OCI-LY1 (cell line): ENCODE measurements around the gene PPARD.

Experiments
- H2AFZ ChIP-seq: fragments of 200-600 bp; sonication (generic), shearing (Covaris generic); 2 replicates; pipeline ENCODE4 v1.6.0; 2014; ENCODE audit warnings: antibody characterized with exemption, mild to moderate bottlenecking, low read length
- H3F3A ChIP-seq: fragments of 200-600 bp; sonication (generic), shearing (Covaris generic); 2 replicates; pipeline ENCODE4 v1.6.0; 2014; ENCODE audit warnings: mild to moderate bottlenecking, antibody characterized with exemption, low read length, moderate library complexity; ENCODE audit not compliant: insufficient read depth
- H3K27ac ChIP-seq: fragments of 200-600 bp; sonication (generic); 2 replicates; pipeline ENCODE4 v1.5.1; 2014; ENCODE audit warnings: low read length, mixed run types, mild to moderate bottlenecking, low read depth; ENCODE audit not compliant: poor library complexity, severe bottlenecking
- H3K27me3 ChIP-seq: fragments of 200-600 bp; sonication (generic); 2 replicates; pipeline ENCODE4 v1.6.0; 2014; ENCODE audit warnings: antibody characterized with exemption, mild to moderate bottlenecking, low read length, moderate library complexity; ENCODE audit not compliant: insufficient read depth
- H3K36me3 ChIP-seq: fragments of 200-600 bp; sonication (generic); 2 replicates; pipeline ENCODE4 v1.6.1; 2014; ENCODE audit warnings: mild to moderate bottlenecking, antibody characterized with exemption, low read length, moderate library complexity, mixed read lengths; ENCODE audit not compliant: insufficient read depth
- H3K4me1 ChIP-seq: fragments of 200-600 bp; sonication (generic); 2 replicates; pipeline ENCODE4 v1.5.1; 2014; ENCODE audit warnings: mild to moderate bottlenecking, low read length, moderate library complexity; ENCODE audit not compliant: insufficient read depth, severe bottlenecking
- H3K4me2 ChIP-seq: fragments of 200-600 bp; sonication (generic), shearing (Covaris generic); 2 replicates; pipeline ENCODE4 v1.6.1; 2014; ENCODE audit warnings: low read length
- H3K4me3 ChIP-seq: fragments of 200-600 bp; sonication (generic); 2 replicates; pipeline ENCODE4 v1.5.1; 2014; ENCODE audit warnings: low read length, low read depth, mild to moderate bottlenecking, mixed read lengths; ENCODE audit not compliant: poor library complexity, severe bottlenecking
- H3K79me2 ChIP-seq: fragments of 200-600 bp; shearing (Covaris generic); 2 replicates; pipeline ENCODE4 v1.6.1; 2016; ENCODE audit warnings: mixed run types, low read length, mixed read lengths; ENCODE audit not compliant: insufficient read depth
- H3K9ac ChIP-seq: fragments of 200-600 bp; sonication (generic), shearing (Covaris generic); 2 replicates; pipeline ENCODE4 v1.6.1; 2014; ENCODE audit warnings: mild to moderate bottlenecking, low read length, mixed read lengths
- H3K9me2 ChIP-seq: fragments of 200-600 bp; sonication (generic), shearing (Covaris generic); 2 replicates; pipeline ENCODE4 v1.6.1; 2014; ENCODE audit warnings: low read depth, mild to moderate bottlenecking, low read length, mixed read lengths
- H3K9me3 ChIP-seq: fragments of 200-600 bp; shearing (Covaris generic); 2 replicates; pipeline ENCODE4 v1.6.1; 2014; ENCODE audit warnings: low read length, mixed read lengths
- H4K20me1 ChIP-seq: fragments of 200-600 bp; sonication (generic), shearing (Covaris generic); 2 replicates; pipeline ENCODE4 v1.6.0; 2016; ENCODE audit warnings: mild to moderate bottlenecking, low read length; ENCODE audit not compliant: insufficient read depth
- EZH2 ChIP-seq: fragments of 200-600 bp; sonication (generic), shearing (Covaris generic); IDR thresholded peaks from 2 replicates; pipeline ENCODE4 v1.8.0; 2017; ENCODE audit warnings: borderline replicate concordance, mixed run types, mild to moderate bottlenecking, antibody characterized with exemption, low read length, moderate library complexity, mixed read lengths
- TF ChIP-seq, protein P1 (sequence below): fragments of 200-600 bp; sonication (generic), shearing (Covaris generic); IDR thresholded peaks from 2 replicates; pipeline ENCODE4 v1.5.1; 2017; ENCODE audit warnings: mild to moderate bottlenecking, antibody characterized with exemption, low read length, moderate library complexity, mixed read lengths

Gene PPARD

DNA sequence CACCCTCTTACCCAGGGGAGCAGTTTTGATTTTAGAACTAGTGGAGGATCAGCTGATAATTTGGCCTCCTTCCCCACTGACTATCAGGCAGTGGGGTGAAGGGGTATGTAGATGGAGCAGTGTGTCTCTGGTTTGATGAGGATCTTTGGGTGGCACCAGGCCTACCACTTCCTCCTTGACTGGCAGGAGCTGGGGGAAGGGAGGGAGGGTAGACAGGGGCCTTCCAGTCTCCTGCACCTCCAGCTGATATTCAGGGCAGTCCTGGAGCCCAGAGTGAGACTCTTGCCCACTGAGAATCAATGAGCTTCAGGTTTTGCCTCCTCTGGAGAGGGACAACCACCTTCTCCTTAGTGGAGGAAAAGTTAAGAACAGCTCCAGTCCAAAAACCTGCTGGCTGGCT, 41.5 kb upstream of the PPARD start:
- no peaks in the 10 kb centered on the region for H3K9me3 ChIP-seq
- no peak overlapping the region for H2AFZ ChIP-seq
- H3K27ac ChIP-seq, result peak overlapping the region; percentile 74
- no peaks in the 10 kb centered on the region; the same call in 1 of the 2 replicates for H3K36me3 ChIP-seq
- H3K79me2 ChIP-seq, result no peaks in the 10 kb centered on the region
- no peaks in the 10 kb centered on the region for H3F3A ChIP-seq
- H3K9ac ChIP-seq, result no peak overlapping the region
- H3K9me2 ChIP-seq, result no peaks in the 10 kb centered on the region
- H3K4me1 ChIP-seq, result peaks cover 54% of the 10 kb centered on the region
- no peaks in the 10 kb centered on the region for H4K20me1 ChIP-seq
- H3K4me2 ChIP-seq, result no peak overlapping the region
- H3K27me3 ChIP-seq, result no peaks in the 10 kb centered on the region
- TF ChIP-seq, protein P1, sequence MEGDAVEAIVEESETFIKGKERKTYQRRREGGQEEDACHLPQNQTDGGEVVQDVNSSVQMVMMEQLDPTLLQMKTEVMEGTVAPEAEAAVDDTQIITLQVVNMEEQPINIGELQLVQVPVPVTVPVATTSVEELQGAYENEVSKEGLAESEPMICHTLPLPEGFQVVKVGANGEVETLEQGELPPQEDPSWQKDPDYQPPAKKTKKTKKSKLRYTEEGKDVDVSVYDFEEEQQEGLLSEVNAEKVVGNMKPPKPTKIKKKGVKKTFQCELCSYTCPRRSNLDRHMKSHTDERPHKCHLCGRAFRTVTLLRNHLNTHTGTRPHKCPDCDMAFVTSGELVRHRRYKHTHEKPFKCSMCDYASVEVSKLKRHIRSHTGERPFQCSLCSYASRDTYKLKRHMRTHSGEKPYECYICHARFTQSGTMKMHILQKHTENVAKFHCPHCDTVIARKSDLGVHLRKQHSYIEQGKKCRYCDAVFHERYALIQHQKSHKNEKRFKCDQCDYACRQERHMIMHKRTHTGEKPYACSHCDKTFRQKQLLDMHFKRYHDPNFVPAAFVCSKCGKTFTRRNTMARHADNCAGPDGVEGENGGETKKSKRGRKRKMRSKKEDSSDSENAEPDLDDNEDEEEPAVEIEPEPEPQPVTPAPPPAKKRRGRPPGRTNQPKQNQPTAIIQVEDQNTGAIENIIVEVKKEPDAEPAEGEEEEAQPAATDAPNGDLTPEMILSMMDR, result no peak
- no peak for TF ChIP-seq EZH2
- no peak overlapping the region for H3K4me3 ChIP-seq

DNA sequence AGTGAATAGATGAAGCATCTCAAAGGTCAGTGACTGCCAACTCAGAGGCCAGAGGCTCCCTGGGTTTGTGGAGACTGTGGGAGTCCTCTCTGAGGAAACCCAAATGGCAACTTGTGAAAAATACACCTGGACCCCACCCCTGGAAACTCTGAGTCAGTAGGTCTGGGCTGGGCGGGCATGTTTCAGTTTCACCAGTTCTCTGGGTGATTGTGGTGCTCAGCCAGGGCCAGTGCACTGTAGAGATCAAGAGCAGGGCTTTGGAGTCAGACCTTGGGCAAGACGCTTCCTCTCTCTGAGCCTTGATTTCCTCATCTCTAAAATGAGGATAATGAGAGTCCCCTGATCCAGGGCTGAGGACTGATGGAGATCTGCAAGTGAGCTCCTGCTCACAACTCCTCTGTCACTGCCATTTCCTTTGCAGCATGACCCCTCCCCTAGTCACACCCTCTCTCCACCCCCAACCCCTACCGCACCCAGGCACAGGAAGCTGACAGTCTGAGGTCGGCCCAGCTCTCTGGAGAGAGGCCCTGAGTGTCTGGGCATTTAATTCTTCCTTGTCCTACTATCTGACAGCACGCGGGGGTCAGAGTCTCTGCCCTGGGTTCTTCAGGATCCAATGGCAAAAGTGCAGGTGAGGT, 39.6 kb upstream of the PPARD start:
- Histone ChIP-seq H3K4me2 (peak overlapping the region; percentile 72), H3K27ac (peak overlapping the region; percentile 76), H3K4me3 (peak overlapping the region; percentile 52), H3K9me2 (no peaks in the 10 kb centered on the region), H3K9me3 (no peaks in the 10 kb centered on the region), H3K4me1 (peaks cover 49% of the 10 kb centered on the region), H3K79me2 (no peaks in the 10 kb centered on the region), H3K9ac (peak overlapping the region; percentile 59), H3K27me3 (no peaks in the 10 kb centered on the region), H2AFZ (no peak overlapping the region), H3F3A (no peaks in the 10 kb centered on the region), H3K36me3 (no peaks in the 10 kb centered on the region), H4K20me1 (no peaks in the 10 kb centered on the region)
- no peak for TF ChIP-seq EZH2
- TF ChIP-seq, protein P1, result no peak

DNA sequence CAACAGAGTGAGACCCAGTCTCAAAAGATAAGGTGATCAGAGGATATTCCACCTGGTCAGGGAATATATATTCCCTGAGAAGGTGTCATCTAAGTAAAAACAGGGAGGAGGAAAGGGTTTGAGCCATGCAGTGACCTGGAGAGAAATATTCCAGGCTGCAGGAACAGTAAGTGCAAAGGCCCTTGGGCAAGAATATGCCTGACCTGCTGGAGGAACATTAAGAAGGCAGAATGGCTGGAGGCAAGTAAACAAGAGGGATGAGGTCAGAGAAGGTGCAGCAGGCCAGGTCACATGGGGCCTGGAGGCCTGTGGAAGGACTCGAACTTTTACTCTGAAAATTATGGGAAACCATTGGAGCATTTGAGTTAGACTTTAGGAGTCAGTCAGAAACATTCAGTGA, 38.1 kb upstream of the PPARD start:
- Histone ChIP-seq H3K9ac (no peak overlapping the region; the same call in 1 of the 2 replicates), H3K79me2 (no peaks in the 10 kb centered on the region), H3K9me3 (no peaks in the 10 kb centered on the region), H3K4me1 (peaks cover 33% of the 10 kb centered on the region), H2AFZ (no peak overlapping the region), H3K36me3 (no peaks in the 10 kb centered on the region), H3F3A (no peaks in the 10 kb centered on the region), H3K4me3 (no peak overlapping the region), H3K9me2 (no peaks in the 10 kb centered on the region), H4K20me1 (no peaks in the 10 kb centered on the region), H3K4me2 (no peak overlapping the region), H3K27ac (no peak overlapping the region), H3K27me3 (no peaks in the 10 kb centered on the region)
- TF ChIP-seq EZH2, result no peak
- TF ChIP-seq, protein P1, result no peak
